Stimulated activated CD8-positive, alpha-beta memory T cell treated with anti-CD3 and anti-CD28 coated beads, Interleukin-7, amount 100 ng/mL, for 4 hours (primary cell): ENCODE data around the gene PPP6R3.
A peak's percentile ranks its signal among the peaks of the same experiment; 100 is the strongest.
"Not testable (repeated sequence)": the region's sequence is repeated elsewhere in the genome, so short reads cannot be mapped to it uniquely, and the experiment has no call there.

ENCODE experiments used
- DNase-seq, 2 donors: peaks; one replicate each; pipeline ENCODE4 v3.0.0-alpha.2; 2020; ENCODE audit warnings: low read depth in 2 of 2

Gene PPP6R3

DNA sequence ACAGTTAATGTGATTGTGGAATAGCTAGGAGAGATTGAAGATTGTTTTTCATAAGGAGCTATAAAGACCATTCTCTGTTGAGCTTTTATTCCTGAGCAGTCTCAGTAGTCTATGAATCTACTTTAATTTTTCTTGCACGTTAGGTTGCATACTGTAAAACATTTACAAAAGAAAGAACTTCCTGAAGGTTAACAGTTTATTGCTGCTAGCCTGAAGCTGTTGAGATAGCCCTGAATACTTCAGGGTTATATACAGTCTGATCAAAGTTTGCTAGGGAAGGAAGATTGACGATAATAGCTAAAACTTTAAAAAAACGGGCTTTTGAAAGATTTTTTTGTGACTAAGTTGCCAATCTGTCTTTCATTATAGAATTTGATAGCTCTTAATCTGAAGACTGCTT, 64.8 kb downstream of the PPP6R3 start:
- DNase-seq = no peak

GRCh38 chr11:68525930-68526329, 65.4 kb downstream of the PPP6R3 start:
- no peak for DNase-seq

GRCh38 chr11:68527585-68527984, 67.0 kb downstream of the PPP6R3 start:
- DNase-seq = no peak

DNA sequence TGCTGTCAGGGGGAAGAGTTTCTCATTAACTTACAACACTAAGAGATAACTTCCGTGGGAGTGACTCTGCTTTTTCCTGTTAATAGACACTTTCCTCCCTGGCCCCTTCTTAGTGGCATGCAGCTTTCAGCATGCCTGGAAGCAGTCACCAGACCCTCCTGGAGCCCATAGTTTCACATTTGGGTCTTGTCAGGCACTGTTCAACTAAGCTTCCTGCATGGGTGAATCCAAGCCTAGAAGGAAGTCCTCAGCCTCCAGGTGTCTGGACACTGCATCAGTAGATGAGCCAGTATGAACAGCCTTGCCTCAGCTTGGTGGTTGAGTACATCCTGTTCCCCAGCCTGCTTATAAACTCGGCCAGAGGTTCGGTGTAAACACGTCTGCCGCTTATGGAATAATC, 68.1 kb downstream of the PPP6R3 start:
- DNase-seq = peak in 1 of 2 donors; percentile 11

GRCh38 chr11:68531129-68531693, 70.7 kb downstream of the PPP6R3 start:
- DNase-seq = no peak

DNA sequence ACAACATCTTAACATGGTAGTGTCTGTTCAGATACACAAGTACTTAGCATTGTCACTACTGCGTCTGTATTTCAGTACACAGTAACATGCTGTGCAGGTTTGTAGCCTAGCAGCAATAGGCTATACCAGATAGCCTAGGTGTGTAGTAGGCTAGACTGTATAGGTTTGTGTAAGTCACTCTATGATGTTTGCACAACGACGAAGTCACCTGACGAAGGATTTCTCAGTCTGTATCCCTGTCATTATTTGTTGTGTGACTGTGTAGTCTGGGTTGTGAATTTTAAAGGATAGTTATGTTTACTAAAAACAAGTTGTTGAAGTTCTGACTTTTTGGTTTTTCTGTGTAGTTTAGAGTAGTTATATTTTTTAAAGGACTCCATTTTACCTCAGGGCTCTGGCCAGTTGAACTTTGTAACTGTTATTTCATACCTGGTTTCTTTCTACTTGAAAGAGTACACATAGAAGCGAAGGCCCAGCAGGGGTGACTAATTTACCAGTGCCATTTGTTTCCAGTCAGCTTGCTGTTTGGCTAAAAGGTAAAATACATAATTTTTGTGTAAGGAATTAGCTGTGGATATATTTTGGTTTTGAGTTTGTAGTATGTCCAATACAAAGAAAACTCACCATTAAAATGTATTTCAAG, 72.3 kb downstream of the PPP6R3 start:
- no peak for DNase-seq

- no peak for DNase-seq
Measured at GRCh38 chr11:68533945-68534344, 73.4 kb downstream of the PPP6R3 start.

- no peak for DNase-seq
Measured at GRCh38 chr11:68535098-68535497, 74.5 kb downstream of the PPP6R3 start.

DNA sequence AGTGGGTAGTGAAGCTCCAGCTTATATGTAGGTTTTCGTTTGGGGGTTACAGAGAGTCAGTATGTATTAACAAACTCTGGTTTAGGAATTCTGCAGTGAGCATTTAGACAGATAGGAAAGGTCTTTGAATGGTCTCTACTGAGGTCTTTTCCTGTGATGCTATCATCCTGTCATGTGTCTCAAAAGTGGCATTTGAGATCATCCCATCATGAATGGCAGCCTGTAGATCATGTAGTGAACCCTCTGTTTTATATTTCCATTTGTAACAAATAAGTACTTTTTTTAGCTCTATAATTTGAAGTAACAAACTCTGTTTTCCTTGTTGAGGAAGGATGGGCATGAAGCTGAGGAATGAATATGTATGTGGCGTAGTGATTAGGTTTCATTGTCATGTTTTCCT, 76.2 kb downstream of the PPP6R3 start:
- no peak for DNase-seq

GRCh38 chr11:68538025-68538424, 77.5 kb downstream of the PPP6R3 start:
- DNase-seq = no peak

DNA sequence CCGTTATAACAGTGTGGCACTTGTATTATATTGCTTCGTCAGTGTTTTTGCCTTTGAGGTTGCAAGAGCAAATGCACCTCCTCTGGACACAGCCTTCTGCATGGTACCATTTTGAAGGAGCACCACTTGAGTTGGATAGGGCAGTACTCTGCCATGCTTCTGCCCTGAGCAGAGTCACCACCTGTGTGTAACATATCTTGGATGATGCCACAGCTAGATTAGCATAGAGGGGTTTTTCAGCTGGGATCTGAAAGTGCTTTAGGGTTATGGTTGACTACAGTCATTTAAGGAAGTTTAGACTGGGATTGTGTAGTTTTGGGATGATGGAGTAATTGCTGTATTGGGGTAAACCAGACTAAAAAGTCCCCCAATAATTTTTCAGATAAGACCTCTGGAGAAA, 78.8 kb downstream of the PPP6R3 start:
- DNase-seq = no peak

GRCh38 chr11:68540504-68540903, 80.0 kb downstream of the PPP6R3 start:
- not testable (repeated sequence) for DNase-seq

- no peak for DNase-seq
Measured at GRCh38 chr11:68541116-68541515, 80.6 kb downstream of the PPP6R3 start.

GRCh38 chr11:68541991-68542390, 81.4 kb downstream of the PPP6R3 start:
- DNase-seq = no peak

- no peak for DNase-seq
Measured at GRCh38 chr11:68542617-68543016, 82.1 kb downstream of the PPP6R3 start.

- no peak for DNase-seq
Measured at GRCh38 chr11:68543594-68543993, 83.0 kb downstream of the PPP6R3 start.

DNA sequence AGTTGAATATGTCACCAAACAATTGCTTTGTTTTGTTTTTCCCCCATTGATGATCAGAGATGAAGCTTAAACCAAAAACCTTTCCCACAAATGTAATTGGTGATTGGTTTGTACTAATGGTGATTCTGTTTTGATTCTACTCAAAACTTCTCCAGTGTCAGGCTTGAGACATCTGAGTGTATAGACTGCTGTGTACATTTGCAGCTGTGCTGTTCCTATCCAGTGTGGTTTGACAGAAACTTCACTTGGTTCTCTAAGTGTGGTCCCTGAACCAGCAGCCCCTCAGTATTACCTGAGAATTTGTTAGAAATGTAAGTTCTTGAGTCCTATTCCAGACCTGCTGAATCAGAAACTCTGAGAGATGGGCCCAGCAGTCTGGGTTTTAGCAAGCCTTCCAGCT, 84.8 kb downstream of the PPP6R3 start:
- DNase-seq = no peak

DNA sequence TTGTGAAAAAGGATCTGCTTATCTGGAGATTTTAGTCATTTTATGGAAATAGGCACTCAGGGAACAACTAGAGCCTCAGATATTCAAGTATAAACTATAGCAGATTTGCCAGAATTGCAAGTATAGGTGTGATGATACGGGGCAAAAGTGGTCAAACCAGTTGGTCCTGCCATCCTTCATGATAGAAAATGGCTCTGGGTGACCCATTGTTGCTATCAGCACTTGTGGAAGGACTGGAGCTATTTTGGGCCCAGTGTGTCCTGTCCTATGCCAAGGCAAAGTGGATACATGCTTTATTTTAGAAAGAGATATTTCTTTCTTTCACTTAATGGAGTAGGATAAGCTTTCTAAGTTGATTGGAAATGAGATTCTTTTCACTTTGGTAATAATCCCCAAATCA, 85.2 kb downstream of the PPP6R3 start:
- no peak for DNase-seq

- no peak for DNase-seq
Measured at GRCh38 chr11:68546555-68546954, 86.0 kb downstream of the PPP6R3 start.

DNA sequence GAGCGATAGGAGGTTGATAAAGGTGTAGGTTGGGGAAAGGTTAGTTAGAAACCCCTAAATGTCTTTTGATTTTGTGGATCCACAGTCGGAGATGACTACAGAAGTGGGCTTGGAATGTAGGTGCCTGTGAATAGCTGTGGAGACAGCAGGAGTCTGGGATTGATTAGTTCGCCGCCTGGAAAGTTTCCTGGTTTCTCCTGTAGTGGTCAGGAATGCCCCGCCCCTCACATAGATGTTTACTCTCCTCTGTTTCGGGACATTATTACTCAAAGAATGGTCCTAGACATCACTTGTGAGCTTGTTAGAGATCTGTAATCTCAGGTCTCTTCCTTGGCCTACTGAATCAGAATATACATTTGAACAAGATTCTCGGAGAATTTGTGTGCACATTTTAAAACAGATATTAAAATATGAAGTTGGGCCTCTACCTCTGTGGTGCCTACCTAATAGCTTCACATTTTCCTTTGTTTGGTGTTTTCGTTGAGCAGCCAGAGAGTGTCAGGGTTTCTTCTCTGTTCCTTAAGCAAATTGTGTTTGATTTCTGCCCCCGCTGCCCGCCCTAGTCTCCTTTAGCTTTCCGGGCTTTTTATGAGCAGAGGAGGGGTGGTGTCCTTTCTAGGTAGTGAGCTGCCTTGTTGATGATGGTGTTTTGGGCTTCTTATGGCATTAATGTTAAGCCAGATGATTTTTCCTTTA, 89.4 kb downstream of the PPP6R3 start:
- no peak for DNase-seq

DNA sequence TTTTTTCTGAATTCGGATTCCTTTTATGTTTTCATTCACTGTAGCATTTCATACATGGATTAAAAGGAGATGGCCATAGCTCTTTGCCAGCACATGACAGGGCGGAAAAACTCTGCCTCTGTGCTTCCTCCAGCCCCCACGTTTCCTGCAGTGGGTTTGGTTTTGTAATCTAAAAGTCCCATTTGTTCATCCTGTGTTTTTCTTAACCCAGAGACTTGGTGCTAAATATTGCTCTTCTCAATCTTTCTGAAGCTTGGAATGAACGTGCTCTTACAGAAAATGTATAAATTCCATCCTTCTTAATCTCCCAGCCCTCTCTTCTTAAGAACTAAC, 89.9 kb downstream of the PPP6R3 start:
- DNase-seq = peak in 1 of 2 donors; percentile 10

DNA sequence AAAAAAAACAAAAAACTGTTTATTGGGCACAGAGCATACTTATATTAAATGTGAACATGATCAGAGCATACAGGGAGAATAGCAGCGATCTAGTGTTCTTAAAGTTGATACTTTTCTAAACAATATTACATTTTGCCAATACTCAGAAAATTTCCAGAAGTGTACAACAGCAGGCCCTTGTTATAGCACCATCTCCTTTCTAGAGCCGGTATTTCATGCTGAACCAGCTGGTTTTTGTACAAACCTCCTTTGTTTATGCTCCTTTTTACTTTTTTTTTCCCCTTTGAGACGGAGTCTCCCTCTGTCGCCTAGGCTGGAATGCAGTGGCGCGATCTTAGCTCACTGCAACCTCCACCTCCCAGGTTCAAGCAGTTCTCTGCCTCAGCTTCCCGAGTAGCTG, 90.7 kb downstream of the PPP6R3 start:
- DNase-seq = no peak

GRCh38 chr11:68551777-68552176, 91.2 kb downstream of the PPP6R3 start:
- DNase-seq = no peak

- no peak for DNase-seq
Measured at GRCh38 chr11:68552542-68552941, 92.0 kb downstream of the PPP6R3 start.
